ENCODE measurements around the gene RTL9. TPM values are rescaled to one million over a fixed set of nuclear protein-coding genes. Genes with fewer than 3 reads are reported as not detected.

RTL9 gene
- total and polyA plus RNA-seq, 9 donors: 0.38 to 5.9 (median 1.5) TPM

DNA sequence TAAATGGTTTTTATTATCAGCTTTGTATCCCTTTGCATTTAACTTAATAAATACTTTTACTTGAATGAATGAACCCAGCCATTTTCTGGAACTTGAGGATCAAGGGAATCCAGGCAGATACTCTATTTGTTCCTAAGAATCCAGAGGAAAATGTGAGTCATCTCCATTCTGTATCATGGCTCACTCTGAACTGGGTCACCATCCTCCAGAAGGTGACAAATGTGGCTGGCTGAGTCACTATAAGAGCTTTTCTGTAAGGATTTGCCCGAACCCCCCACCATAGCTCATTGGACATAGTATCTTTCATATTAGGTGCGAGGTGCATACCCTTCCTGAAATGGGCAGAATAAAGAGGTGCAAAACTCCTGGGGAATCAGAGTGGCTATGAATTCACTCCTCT lies 25.8 kb downstream of the RTL9 start:
- H3K9me3 ChIP-seq: no peaks in the 10 kb centered on the region
- no peak for DNase-seq
- TF ChIP-seq, protein P1, sequence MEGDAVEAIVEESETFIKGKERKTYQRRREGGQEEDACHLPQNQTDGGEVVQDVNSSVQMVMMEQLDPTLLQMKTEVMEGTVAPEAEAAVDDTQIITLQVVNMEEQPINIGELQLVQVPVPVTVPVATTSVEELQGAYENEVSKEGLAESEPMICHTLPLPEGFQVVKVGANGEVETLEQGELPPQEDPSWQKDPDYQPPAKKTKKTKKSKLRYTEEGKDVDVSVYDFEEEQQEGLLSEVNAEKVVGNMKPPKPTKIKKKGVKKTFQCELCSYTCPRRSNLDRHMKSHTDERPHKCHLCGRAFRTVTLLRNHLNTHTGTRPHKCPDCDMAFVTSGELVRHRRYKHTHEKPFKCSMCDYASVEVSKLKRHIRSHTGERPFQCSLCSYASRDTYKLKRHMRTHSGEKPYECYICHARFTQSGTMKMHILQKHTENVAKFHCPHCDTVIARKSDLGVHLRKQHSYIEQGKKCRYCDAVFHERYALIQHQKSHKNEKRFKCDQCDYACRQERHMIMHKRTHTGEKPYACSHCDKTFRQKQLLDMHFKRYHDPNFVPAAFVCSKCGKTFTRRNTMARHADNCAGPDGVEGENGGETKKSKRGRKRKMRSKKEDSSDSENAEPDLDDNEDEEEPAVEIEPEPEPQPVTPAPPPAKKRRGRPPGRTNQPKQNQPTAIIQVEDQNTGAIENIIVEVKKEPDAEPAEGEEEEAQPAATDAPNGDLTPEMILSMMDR (IDR thresholded peaks at IDR 0.05): no peak
- TF ChIP-seq EP300 (IDR thresholded peaks at IDR 0.05) (no peak), POLR2A (IDR thresholded peaks at IDR 0.05) (no peak)
- no peak overlapping the region for H3K4me3 ChIP-seq
- 65 to 80% (median 76%) methylated on average over 2 of the region's 2 CpGs for WGBS, 3 donors
- intact Hi-C loops (cut with DNase I): no loop called here
- no peak overlapping the region for H3K27ac ChIP-seq
- H3K36me3 ChIP-seq: no peaks in the 10 kb centered on the region
- H3K4me1 ChIP-seq (ENCODE audit: insufficient read depth): peaks cover 4% of the 10 kb centered on the region
- no peaks in the 10 kb centered on the region for H3K27me3 ChIP-seq

DNA sequence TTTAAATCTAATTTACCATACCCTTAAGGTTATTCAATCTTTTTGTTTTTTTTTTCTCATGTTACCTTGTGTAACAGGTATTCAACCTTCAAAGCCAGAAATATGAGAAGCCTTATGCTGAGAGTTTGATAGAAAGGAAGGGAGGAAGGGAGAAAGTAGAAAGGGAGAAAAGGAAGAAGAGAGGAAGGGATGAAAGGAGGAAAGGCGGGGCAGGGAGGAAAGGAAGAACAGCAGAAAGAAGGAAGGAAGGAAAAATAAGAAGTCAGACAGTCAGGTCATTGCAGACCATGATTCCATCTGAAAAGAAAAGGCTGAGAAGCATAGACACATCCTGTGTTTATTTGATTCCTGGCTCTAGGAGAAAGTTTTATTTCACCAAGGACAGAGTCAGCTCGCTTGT lies 30.9 kb downstream of the RTL9 start:
- DNase-seq: no peak
- Histone ChIP-seq H3K4me1 (ENCODE audit: insufficient read depth) (no peaks in the 10 kb centered on the region), H3K4me3 (no peak overlapping the region), H3K27ac (no peak overlapping the region), H3K27me3 (no peaks in the 10 kb centered on the region), H3K9me3 (no peaks in the 10 kb centered on the region), H3K36me3 (no peaks in the 10 kb centered on the region)
- TF ChIP-seq POLR2A (IDR thresholded peaks at IDR 0.05) (no peak), EP300 (IDR thresholded peaks at IDR 0.05) (no peak)
- TF ChIP-seq, protein P1 (IDR thresholded peaks at IDR 0.05): no peak
- intact Hi-C loops (cut with DNase I): no loop called here
- 39 to 45% (median 41%) methylated on average over 2 of the region's 2 CpGs for WGBS, 3 donors

DNA sequence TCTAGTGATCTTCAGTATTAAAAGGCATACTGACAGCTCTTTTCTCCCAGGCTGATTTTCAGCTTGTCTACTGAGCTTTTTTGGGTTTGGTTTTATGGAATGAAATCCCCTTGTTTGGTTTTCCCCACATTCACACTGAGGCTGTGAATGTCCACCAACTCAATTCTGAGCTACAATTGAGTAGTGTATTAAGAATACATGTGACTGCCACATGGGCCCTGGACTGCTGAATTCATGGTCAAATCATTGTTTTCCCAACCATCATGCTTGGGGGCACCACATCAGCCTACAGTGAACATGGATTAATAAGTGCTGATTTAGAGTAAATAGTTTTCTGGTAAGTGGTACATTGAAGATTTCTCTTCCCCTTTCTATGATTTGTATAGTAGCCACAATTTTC lies 32.4 kb downstream of the RTL9 start:
- no peak for DNase-seq

DNA sequence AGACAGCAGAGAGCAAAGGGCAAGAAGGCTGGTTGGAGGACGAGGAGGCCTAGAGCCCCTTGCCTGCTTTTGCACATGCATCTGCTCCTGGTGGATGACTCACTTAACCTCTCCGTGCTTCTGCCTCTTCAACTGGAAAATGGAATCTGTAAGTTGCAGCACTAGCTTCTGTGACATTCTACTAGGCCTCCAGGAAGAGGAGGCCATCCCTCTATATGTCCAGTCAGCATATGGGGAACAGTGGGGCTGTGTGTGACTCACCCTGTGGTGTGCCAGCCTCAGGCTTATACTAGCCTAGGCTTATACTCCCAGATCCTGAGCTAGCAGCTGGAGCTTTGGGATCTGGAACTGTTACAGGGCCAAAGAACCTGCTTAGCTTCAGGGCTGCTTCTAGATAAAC lies 36.0 kb downstream of the RTL9 start:
- TF ChIP-seq EP300 (IDR thresholded peaks at IDR 0.05) (no peak), POLR2A (IDR thresholded peaks at IDR 0.05) (no peak)
- TF ChIP-seq, protein P1 (IDR thresholded peaks at IDR 0.05): no peak
- no peak overlapping the region for H3K27ac ChIP-seq
- no peaks in the 10 kb centered on the region for H3K27me3 ChIP-seq
- WGBS, 3 donors: 31 to 40% (median 37%) methylated on average over 2 of the region's 2 CpGs
- no peaks in the 10 kb centered on the region for H3K36me3 ChIP-seq
- H3K4me3 ChIP-seq: no peak overlapping the region
- no peaks in the 10 kb centered on the region for H3K4me1 ChIP-seq (ENCODE audit: insufficient read depth)
- intact Hi-C loops (cut with DNase I): no loop called here
- no peak for DNase-seq
- no peaks in the 10 kb centered on the region for H3K9me3 ChIP-seq

More for the DNA sequence above, 32.4 kb downstream of the RTL9 start:
- no peak overlapping the region for H3K27ac ChIP-seq
- no peaks in the 10 kb centered on the region for H3K36me3 ChIP-seq
- H3K4me3 ChIP-seq: no peak overlapping the region
- H3K27me3 ChIP-seq: no peaks in the 10 kb centered on the region
- intact Hi-C loops (cut with DNase I): no loop called here
- no peaks in the 10 kb centered on the region for H3K4me1 ChIP-seq (ENCODE audit: insufficient read depth)
- H3K9me3 ChIP-seq: no peaks in the 10 kb centered on the region
- TF ChIP-seq POLR2A (IDR thresholded peaks at IDR 0.05) (no peak), EP300 (IDR thresholded peaks at IDR 0.05) (no peak)
- TF ChIP-seq, protein P1 (IDR thresholded peaks at IDR 0.05): no peak

DNA sequence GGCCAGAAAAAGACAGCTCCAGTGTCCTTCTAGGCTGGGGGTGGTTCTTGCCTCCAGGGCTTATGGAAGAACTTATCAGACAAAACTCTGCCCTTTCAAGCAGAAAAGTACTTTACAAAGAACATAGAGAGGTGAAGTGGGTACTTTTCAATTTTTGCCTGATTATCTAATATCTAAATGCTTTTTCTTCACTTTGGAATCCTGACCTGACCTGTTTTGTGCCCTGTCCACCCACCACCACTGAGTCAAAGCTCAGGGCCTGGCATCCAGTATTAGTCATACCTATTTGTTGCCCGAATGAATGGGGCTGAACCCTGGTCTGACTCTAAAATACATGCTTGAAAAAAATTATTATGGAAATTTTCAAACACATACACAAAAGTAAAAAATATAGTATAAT lies 37.2 kb downstream of the RTL9 start:
- no peaks in the 10 kb centered on the region for H3K27me3 ChIP-seq
- H3K27ac ChIP-seq: no peak overlapping the region
- no peak overlapping the region for H3K4me3 ChIP-seq
- H3K4me1 ChIP-seq (ENCODE audit: insufficient read depth): no peaks in the 10 kb centered on the region
- no peaks in the 10 kb centered on the region for H3K36me3 ChIP-seq
- no peak for DNase-seq
- TF ChIP-seq, protein P1 (IDR thresholded peaks at IDR 0.05): no peak
- 75 to 83% (median 79%) methylated on average over 1 of the region's 1 CpG for WGBS, 3 donors
- H3K9me3 ChIP-seq: no peaks in the 10 kb centered on the region
- intact Hi-C loops (cut with DNase I): no loop called here
